NOMO-1 treated with dmso at 0.1 percent for 144 hours (cell line): ENCODE results near the gene NCKAP5.

Source experiments
- DNase-seq: peaks from one replicate; lab custom pipeline; 2025; ENCODE audit not compliant: unreplicated experiment; lab: John Stamatoyannopoulos, UW

Gene NCKAP5

DNA sequence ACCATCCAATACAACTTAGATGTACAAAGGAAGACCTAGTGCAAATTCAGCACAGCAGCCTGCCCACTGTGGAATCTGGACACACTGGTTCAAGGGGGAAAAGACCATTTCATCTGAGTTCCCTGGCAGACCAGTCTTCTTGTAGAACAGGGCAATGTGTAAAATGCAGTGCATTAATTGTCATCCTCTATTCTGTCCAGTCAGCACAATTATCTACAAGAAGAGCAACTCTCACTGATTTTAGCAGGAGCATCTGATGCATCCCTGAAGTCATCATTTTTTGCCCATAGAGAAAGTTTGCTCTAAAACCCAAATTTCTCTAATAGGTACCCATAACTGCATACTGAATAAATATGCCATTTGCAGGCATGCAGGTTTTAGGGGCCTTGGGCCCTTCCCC, 816.4 kb downstream of the NCKAP5 start:
- no peak for DNase-seq

DNA sequence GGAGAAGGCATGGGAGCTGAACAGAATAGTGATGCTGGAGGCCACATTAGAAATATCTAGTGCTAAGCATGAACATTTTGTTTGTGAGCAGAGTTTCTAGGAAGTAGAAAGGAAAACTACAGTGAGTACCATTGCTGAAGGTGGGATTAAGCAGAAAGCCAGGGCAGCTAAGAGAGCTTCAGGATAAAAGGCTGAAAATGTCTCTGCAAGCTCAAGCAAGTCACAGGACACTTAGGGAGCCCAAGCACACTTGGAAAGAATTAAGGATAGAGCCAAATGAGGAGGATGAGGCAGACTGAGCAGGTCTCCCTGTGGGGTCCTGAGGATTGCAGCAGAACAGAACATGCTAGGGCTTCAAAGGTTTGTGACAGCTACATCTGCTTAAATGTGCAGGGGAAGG, 817.7 kb downstream of the NCKAP5 start:
- DNase-seq = no peak

DNA sequence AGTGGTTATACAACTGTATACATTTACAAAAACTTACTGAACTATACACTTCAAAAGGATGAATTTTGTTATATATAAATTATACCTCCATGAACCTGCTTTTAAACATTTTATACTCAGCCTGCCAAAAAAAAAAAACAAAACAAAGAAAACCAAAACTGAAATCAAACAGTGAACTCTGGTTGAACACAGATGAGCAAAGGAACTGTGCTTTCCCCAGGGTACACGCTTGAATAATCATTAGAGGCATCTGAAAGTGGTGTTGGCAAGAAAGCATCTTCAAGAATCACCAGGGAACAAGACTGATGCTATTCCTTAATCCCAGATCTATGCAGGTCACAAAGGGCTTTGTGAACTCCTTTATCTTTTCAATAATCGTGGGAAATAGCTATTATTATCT, 821.2 kb downstream of the NCKAP5 start:
- DNase-seq = no peak

- DNase-seq = no peak
Observed at GRCh38 chr2:132741754-132742153, 826.5 kb downstream of the NCKAP5 start.

DNA sequence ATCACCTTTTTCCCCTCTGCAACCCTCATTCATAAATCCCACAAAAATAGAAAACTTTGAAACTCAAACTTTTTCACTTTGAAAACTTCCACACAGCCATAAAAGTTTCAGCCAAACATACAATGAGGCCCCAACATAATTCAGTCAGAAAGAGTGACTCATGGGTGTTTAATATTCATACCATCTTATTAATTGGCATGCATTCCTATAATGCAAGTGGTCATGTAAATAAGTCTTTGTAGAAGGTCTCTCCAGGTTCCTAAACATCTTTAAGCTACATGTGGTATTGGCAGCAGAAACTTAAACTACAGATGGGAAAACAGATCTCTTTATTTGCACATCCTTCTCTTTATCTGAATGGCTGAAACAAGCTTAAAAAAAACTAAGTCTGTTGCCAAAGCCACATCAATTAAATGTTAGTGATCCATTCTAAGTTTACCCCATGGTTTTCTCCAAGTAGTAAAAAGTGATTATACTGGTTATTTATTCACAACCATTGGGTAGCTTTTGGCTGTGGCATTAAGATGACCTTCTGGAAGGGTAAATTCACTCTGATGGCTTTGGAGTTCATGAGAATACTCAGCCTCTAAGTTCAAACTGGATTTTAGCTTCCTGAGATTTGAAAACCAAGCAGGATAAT, 828.1 kb downstream of the NCKAP5 start:
- no peak for DNase-seq

- DNase-seq = no peak
Observed at GRCh38 chr2:132738223-132738622, 830.0 kb downstream of the NCKAP5 start.

DNA sequence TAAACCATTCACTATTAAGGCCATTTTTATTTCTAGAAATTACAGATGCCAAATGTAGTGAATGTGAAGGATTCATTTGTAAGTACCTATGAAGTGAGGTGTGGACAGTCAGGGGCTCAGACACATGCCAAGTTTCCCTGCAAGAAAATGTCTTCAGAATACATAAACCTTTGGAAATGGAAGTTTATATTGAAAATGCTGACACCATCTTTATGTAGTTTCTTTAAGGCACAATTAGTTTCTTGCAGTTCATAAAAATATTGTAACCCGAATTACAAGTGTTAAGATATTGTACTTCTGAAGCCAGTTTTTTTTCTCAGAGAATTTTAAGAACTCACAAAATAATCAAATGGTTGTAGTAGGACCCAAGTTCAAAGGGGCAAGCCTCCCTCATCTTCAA, 832.2 kb downstream of the NCKAP5 start:
- no peak for DNase-seq

- no peak for DNase-seq
Observed at GRCh38 chr2:132734961-132735360, 833.3 kb downstream of the NCKAP5 start.

DNA sequence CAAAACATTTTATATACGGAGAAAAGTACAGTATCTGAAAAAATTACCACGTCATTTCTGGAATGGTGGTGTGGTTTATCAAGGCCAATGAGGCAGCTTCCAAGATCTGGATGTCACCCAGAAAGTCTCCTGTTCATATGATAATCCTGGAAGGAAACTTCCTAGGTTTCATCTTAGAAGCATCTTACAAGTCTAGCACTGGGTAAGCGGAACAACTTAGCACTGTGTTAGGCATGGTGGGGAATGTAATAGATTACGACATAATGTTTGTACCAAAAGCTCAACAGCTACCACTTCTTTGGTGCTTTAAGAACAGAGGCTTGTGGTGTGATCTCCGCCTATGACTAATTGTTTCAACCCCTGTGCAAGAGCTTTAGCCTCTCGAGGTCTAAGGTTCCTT, 835.2 kb downstream of the NCKAP5 start:
- no peak for DNase-seq

DNA sequence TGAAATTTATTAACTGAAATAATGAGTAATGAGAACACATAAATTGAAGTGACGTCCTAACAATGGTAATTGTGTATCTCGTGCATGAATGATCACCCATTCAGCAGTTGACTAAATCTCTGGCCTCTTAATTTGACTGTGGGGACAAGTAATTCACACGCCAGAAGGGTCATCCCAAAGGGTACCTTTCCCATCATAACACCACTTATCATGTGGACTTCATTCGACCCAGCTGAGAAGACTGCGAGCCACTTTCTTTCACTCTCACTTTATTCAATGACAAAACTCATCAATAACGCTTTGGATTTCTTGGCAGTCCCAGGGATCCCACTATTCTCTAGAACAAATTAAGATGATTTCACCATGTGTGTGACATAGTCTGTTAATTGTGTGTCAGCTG, 835.6 kb downstream of the NCKAP5 start:
- DNase-seq = no peak

- no peak for DNase-seq
Observed at GRCh38 chr2:132731441-132731840, 836.8 kb downstream of the NCKAP5 start.

DNA sequence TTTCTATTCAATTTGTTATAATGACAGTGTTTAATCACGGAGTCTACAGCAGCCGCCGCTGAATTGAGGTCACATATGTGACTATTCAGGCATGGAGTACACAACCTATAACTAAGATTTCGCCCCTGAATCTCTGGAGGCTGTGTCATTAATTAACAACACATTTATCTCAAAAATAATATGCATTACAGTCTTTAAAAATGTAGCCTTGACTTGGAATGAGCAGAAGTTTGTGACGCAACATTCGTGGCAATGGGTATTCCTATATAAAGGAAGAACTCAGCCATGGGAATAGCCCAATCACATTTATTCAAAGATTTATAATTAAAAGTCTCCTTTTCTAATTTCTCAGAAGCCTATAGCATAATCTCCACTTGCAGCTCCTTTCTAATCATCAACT, 837.7 kb downstream of the NCKAP5 start:
- no peak for DNase-seq

DNA sequence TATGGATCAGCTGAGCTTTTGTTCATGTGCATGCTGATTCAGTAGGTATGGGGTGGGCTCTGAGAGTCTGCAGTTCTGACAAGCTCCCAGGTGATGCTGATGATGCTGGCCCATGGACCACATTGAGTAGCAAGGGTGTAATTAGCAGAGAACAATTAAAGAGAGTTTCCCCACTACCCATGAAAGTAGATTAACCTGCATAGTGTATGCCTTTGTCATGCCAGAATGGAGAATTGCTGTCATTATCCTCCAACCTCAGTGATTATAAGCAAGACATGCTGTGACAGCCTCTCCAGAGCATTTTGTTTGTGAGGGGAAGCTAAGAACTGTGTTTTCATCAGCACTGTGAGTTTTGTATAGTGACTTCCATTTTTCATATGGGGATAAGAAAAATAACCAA, 838.7 kb downstream of the NCKAP5 start:
- DNase-seq = no peak

- DNase-seq = no peak
Observed at GRCh38 chr2:132726155-132726554, 842.1 kb downstream of the NCKAP5 start.

DNA sequence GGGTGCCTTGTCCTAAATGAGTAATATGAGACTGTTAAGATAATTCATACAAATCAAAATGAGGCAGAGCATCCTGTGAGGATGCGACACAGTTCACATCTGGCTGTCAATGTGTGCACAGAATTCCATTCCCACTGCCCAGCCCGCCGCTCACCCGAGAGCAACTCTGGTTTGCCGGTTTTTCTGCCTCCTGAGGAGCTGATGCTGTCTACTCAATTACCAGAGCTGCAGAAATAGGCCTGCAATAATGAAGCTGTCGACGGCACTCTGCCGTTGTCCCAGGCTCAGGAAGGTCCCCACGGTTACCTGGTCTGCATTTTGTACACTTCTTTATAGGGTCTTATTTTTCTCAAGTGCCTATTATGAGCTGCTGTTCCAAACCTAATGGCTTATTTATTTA, 842.5 kb downstream of the NCKAP5 start:
- DNase-seq = no peak

GRCh38 chr2:132725148-132725547, 843.1 kb downstream of the NCKAP5 start:
- DNase-seq = no peak

DNA sequence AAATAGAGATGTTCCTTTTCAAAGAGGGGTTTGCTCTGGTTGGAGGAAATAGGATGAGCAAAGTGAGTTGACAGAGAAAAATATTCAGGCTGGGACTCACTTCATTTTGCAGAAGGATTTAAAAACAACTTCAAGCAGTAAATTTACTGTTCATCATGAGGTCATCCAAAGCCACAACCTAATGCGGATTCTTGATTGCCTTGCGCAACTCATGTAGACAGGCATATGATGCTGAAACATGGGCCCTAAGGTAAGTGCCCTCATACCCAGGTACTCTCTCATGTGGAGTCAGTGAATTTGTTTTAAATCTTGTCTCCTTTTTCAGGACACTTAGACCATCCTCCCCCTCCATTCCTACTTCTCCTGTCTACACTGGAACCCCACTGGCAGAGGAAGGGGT, 846.3 kb downstream of the NCKAP5 start:
- DNase-seq = no peak

DNA sequence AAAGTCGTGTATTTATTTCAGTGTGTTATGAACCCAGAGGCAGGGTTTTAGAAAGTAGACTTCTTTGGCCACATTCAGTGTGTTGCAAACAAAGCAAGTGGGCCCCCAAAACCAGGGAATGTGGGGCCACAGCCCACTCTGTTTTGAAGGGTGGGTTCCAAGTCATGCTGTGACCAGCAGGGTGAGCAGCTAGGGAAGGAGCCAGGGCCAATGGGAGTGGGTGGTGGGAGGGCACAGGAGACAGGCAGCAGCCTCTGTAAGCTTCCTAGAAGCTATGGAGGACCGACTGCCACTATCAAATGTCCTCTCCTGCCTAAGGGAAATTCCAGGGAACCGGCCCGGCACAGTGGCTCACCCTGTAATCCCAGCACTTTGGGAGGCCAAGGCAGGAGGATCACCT, 847.9 kb downstream of the NCKAP5 start:
- no peak for DNase-seq

- no peak for DNase-seq
Observed at GRCh38 chr2:132719480-132719879, 848.8 kb downstream of the NCKAP5 start.

GRCh38 chr2:132716954-132717353, 851.3 kb downstream of the NCKAP5 start:
- no peak for DNase-seq

DNA sequence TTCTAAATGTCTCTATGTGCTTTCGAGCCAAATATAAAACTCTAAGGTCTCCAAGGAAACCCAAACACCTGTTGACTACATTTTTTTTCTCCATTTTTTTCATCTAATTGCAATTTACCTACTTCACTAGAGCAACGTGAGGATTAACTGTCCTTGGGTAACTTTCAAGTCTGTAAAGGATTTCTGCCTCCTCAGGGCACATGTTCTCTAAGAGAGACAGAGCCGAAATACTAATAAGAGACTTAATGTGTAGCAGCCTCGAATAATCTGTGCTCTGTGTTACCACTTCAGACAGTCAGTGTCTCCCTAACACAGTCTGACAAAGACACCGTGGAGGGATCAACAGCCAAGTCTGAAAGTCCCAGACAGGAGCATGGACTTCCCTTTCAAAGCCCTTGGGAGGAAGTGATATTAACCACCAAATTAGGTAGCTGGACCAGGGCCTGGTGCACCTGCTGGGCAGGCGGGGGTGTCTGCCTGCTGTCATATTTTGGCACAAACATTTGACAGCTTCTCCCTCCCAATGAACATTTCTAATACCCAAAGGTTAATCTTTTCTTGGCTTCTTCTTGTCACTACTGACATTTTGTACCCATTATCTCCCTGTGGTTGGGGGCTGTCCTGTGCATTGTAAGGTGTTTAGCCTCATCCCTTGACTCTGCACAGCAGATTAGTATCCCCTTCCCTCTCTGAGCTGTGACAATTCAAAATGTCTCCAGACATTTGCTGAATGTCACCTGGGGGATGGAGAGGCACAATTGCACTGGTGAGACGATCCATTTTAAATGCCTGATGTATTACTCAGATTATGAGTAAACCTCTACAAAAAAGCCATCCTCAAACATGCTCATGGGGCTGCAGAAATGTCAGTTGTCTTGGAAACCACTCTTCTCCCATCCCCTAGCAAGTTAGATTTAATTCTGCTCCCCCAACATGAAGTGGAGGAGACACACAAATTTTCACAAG, 852.6 kb downstream of the NCKAP5 start:
- DNase-seq = no peak

DNA sequence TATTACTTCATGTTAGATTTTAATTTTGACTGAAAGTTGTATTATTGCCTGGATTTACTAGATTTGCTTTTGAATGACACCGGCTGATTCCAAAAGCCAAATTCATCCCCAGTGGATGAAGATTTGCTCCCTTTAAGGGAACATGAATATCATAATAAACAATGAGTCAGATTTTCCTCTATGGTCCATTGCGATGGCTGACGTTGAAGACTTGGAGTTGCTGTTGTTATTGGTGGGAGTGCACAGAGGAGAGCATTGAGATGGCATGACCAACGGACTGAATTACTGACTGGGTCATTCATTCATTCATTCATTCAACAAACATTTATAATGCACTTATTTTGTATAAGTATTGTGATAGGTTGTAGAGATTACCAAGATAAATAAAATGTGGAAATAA, 864.9 kb downstream of the NCKAP5 start:
- no peak for DNase-seq
